GM12878 (cell line): ENCODE data around the gene KLK5. TPM values are rescaled to one million over a fixed set of nuclear protein-coding genes. Genes with fewer than 3 reads are reported as not detected.

Experiments
- ATAC-seq: fragments of 200-7000 bp; cut with Tn5 transposase; 3 replicates; pipeline ENCODE4 v1.9.1; 2020; ENCODE audit warnings: mild to moderate bottlenecking, moderate library complexity
- BruUV-seq: library from RNA; stranded (reverse); fragments of 400-500 nt; replicated peaks from 2 replicates; lab custom pipeline; 2021; lab: Mats Ljungman, UMichigan
- CTCF ChIA-PET: fragments of 300-600 bp; sonication (Branson Sonifier 250); formaldehyde crosslinking; extraction: SDS; loops from one replicate; lab custom pipeline; 2021; ENCODE audit warnings: inconsistent platforms; lab: Yijun Ruan, JAX
- POLR2A ChIA-PET: fragments of 350-600 bp; formaldehyde crosslinking; extraction: SDS; loops from one replicate; lab custom pipeline; 2021; ENCODE audit warnings: inconsistent platforms; lab: Charles Lee
- RAD21 ChIA-PET: fragments of 300-600 bp; sonication (Branson Sonifier 250); formaldehyde crosslinking; loops from one replicate; lab custom pipeline; 2023; ENCODE audit warnings: antibody characterized with exemption; ENCODE audit not compliant: unreplicated experiment; lab: Charles Lee
- SMC1A ChIA-PET: fragments of 300-600 bp; sonication (Branson Sonifier 250); formaldehyde crosslinking; loops from one replicate; lab custom pipeline; 2023; ENCODE audit not compliant: unreplicated experiment, uncharacterized antibody; lab: Charles Lee
- DNase-seq: peaks from one replicate; pipeline ENCODE4 v3.0.0-alpha.2; 2011; ENCODE audit warnings: low read depth, low spot score
- FAIRE-seq: peaks from 3 replicates; lab custom pipeline; 2011; peaks lifted over from hg19 to GRCh38; lab: Jason Lieb, UNC
- H2AFZ ChIP-seq: 2 replicates; pipeline ENCODE4 v1.6.0; 2011; ENCODE audit warnings: low read depth, low read length, control low read depth; ENCODE audit not compliant: control insufficient read depth
- H3K27ac ChIP-seq: 2 replicates; pipeline ENCODE4 v1.5.1; 2011; ENCODE audit warnings: control low read depth; ENCODE audit not compliant: control insufficient read depth, insufficient read depth
- H3K27me3 ChIP-seq, 2 experiments: replicated peaks in 1 of 2; 2 replicates each; pipeline versions ENCODE4 v1.6.0 to v1.6.1; 2011; ENCODE audit warnings: low read length in 1 of 2; ENCODE audit not compliant: control insufficient read depth in 2 of 2, insufficient read depth in 2 of 2
- H3K36me3 ChIP-seq, 2 experiments: 2 replicates each; pipeline ENCODE4 v1.5.1; 2011; ENCODE audit warnings: low read length in 1 of 2; ENCODE audit not compliant: control insufficient read depth in 2 of 2, insufficient read depth in 2 of 2
- H3K4me1 ChIP-seq: 2 replicates; pipeline ENCODE4 v1.6.1; 2011; ENCODE audit warnings: mild to moderate bottlenecking, low read length, moderate library complexity, mixed read lengths; ENCODE audit not compliant: control insufficient read depth, insufficient read depth
- H3K4me2 ChIP-seq: 2 replicates; pipeline ENCODE4 v1.6.0; 2011; ENCODE audit warnings: control low read depth; ENCODE audit not compliant: control insufficient read depth, insufficient read depth
- H3K4me3 ChIP-seq: fragments of 200-600 bp; sonication (generic); 2 replicates; pipeline ENCODE4 v1.5.1; 2016
- H3K79me2 ChIP-seq: 2 replicates; pipeline ENCODE4 v1.6.0; 2011; ENCODE audit warnings: low read length; ENCODE audit not compliant: control insufficient read depth, insufficient read depth
- H3K9ac ChIP-seq: 2 replicates; pipeline ENCODE4 v1.8.0; 2011; ENCODE audit warnings: low read length, control low read depth, mixed read lengths; ENCODE audit not compliant: control insufficient read depth, insufficient read depth
- H3K9me3 ChIP-seq: replicated peaks from 3 replicates; pipeline ENCODE4 v1.5.1; 2011; ENCODE audit warnings: mild to moderate bottlenecking, low read length; ENCODE audit not compliant: control insufficient read depth, insufficient read depth
- H4K20me1 ChIP-seq: 2 replicates; pipeline ENCODE4 v1.6.0; 2011; ENCODE audit not compliant: control insufficient read depth, insufficient read depth
- JUNB ChIP-seq: IDR thresholded peaks from 2 replicates; pipeline ENCODE4 v1.6.1; 2016; ENCODE audit warnings: antibody characterized with exemption, mild to moderate bottlenecking
- NFIC ChIP-seq: IDR thresholded peaks from 2 replicates; pipeline ENCODE4 v1.6.1; 2012; ENCODE audit warnings: low read depth, mild to moderate bottlenecking, inconsistent platforms, low read length, moderate library complexity
- NFXL1 ChIP-seq: fragments of 450-650 bp; IDR thresholded peaks from 2 replicates; pipeline ENCODE4 v1.6.1; 2017; ENCODE audit warnings: antibody characterized with exemption, mild to moderate bottlenecking, borderline replicate concordance
- RAD51 ChIP-seq: fragments of 450-650 bp; IDR thresholded peaks from 2 replicates; pipeline ENCODE4 v1.6.1; 2016; ENCODE audit warnings: moderate library complexity, mild to moderate bottlenecking, inconsistent platforms
- RBBP5 ChIP-seq: fragments of 200-600 bp; sonication (generic); conservative IDR thresholded peaks from 2 replicates; pipeline ENCODE4 v1.6.1; 2016
- SP1 ChIP-seq: IDR thresholded peaks from one replicate; pipeline ENCODE4 v1.6.1; 2011; ENCODE audit warnings: low read depth, low read length
- STAT3 ChIP-seq: IDR thresholded peaks from 2 replicates; pipeline ENCODE4 v1.6.1; 2011; ENCODE audit warnings: low read depth, low read length, improper control_type of control experiment
- TCF3 ChIP-seq: IDR thresholded peaks from 2 replicates; pipeline ENCODE4 v1.6.1; 2012; ENCODE audit warnings: low read depth, mild to moderate bottlenecking, low read length, borderline replicate concordance; ENCODE audit not compliant: insufficient read depth
- WRNIP1 ChIP-seq: IDR thresholded peaks from 2 replicates; pipeline ENCODE4 v1.6.1; 2011; ENCODE audit warnings: low read depth, low read length, improper control_type of control experiment, borderline replicate concordance
- YY1 ChIP-seq: IDR thresholded peaks from 2 replicates; pipeline ENCODE4 v1.6.1; 2011; ENCODE audit warnings: low read depth, mild to moderate bottlenecking, low read length
- ZBED1 ChIP-seq: IDR thresholded peaks from 2 replicates; pipeline ENCODE4 v1.6.1; 2016; ENCODE audit warnings: borderline replicate concordance
- ZNF207 ChIP-seq: fragments of 450-650 bp; IDR thresholded peaks from 2 replicates; pipeline ENCODE4 v1.6.1; 2014; ENCODE audit warnings: antibody characterized with exemption, mild to moderate bottlenecking, borderline replicate concordance
- WGBS: methylation state at CpG from one replicate; pipeline ENCODE4 v1.1.6; 2016; ENCODE audit warnings: low lambda C conversion rate; ENCODE audit not compliant: insufficient replicate concordance, insufficient coverage; ENCODE audit errors: missing lambda C conversion rate; 5-methylcytosine and 5-hydroxymethylcytosine counted together
- in situ Hi-C: fragments of 300-500 bp; cut with MboI; formaldehyde crosslinking; loops from 9 replicates; pipeline ENCODE4 v1.14.3; 2018; ENCODE audit warnings: mixed read lengths
- intact Hi-C: fragments of 100-400 bp; cut with micrococcal nuclease; formaldehyde crosslinking; loops from one replicate; pipeline ENCODE4 v1.14.2; 2022; ENCODE audit not compliant: unreplicated experiment
- polyA plus RNA-seq, 11 experiments: library from polyadenylated mRNA; depleted of rRNA in 4 of 11; unstranded in 6 of 11; stranded (reverse) in 5 of 11; fragments of >200 nt; fragmentation: Nextera tagmentation in 4 of 11; fragmentation: Illumina TruSeq in 1 of 11; extraction: Ambion mirVana in 4 of 11; extraction: Trizol in 1 of 11; gene quantifications; 1 replicate in 1 of 11; 2 replicates in 10 of 11; pipeline versions ENCODE4 v1.2.1 to v1.2.3, GENCODE V29; 2011 to 2016; ENCODE audit warnings: inconsistent platforms in 2 of 11, missing spikeins in 2 of 11, low read depth in 1 of 11
- total RNA-seq, 4 experiments: library from RNA; depleted of rRNA in 3 of 4; stranded (reverse); fragments of >200 nt in 3 of 4; fragmentation: Illumina TruSeq in 1 of 4; extraction: Trizol in 1 of 4; gene quantifications; 2 replicates each; pipeline versions ENCODE4 v1.2.1 to v1.2.3, GENCODE V29; 2013 to 2021
- TF ChIP-seq, protein P1 (sequence below): fragments of 450-650 bp; formaldehyde crosslinking; IDR thresholded peaks from 2 replicates; pipeline ENCODE4 v1.4.0; 2020; ENCODE audit warnings: mild to moderate bottlenecking, moderate library complexity
- TF ChIP-seq, protein P2 (sequence below): IDR thresholded peaks from 2 replicates; pipeline ENCODE4 v1.6.1; 2011; ENCODE audit warnings: low read depth, low read length, improper control_type of control experiment, borderline replicate concordance
- TF ChIP-seq, protein P3 (sequence below): fragments of 450-650 bp; IDR thresholded peaks from 2 replicates; pipeline ENCODE4 v1.6.1; 2018; ENCODE audit warnings: borderline replicate concordance, mild to moderate bottlenecking; ENCODE audit not compliant: partially characterized antibody

Gene KLK5
- total and polyA plus RNA-seq, 10 of the 15 experiments (the other 5 are each of a cell fraction or from before 2014, with no cell fraction given), result 0.16 TPM; not detected in 9

DNA sequence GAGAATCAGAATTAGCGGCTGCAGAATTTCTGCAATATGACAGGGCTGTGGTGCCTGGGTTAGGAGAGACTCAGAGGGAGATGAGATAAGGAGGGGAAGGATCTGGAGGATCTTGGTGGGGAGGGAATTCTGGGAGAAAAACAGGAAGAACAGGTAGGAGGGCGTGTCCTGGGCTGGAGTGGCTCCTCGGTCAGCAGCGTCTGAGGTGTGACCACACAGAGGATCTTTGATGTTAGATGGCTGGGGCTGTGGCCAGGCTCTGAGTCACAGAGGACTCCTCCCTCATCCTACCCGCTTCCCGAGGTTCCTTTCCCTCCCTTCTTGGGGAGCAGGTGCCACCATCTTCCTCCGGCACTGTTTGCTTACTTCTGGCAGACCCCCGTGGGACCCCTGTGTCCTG lies 22.9 kb upstream of the KLK5 start:
- intact Hi-C loops, result no loop called here
- H3K4me3 ChIP-seq, result no peak overlapping the region
- ChIA-PET SMC1A (no interaction called here), RAD21 (no interaction called here), CTCF (no interaction called here), POLR2A (no interaction called here)
- FAIRE-seq, result no peak
- no peaks in the 10 kb centered on the region for H4K20me1 ChIP-seq
- H3K27me3 ChIP-seq, result no peaks in the 10 kb centered on the region; a peak in 1 of 4 replicates
- H3K27ac ChIP-seq, result no peak overlapping the region
- 9% methylated on average over 8 of the region's 8 CpGs for WGBS
- no peak overlapping the region for H3K9ac ChIP-seq
- DNase-seq, result no peak
- ATAC-seq, result no peak
- H3K79me2 ChIP-seq, result no peaks in the 10 kb centered on the region
- TF ChIP-seq STAT3 (no peak), ZBED1 (no peak), WRNIP1 (no peak), RAD51 (no peak), NFIC (no peak), SP1 (no peak), YY1 (no peak), ZNF207 (no peak), NFXL1 (no peak), TCF3 (no peak), RBBP5 (no peak), JUNB (no peak)
- TF ChIP-seq, protein P1, sequence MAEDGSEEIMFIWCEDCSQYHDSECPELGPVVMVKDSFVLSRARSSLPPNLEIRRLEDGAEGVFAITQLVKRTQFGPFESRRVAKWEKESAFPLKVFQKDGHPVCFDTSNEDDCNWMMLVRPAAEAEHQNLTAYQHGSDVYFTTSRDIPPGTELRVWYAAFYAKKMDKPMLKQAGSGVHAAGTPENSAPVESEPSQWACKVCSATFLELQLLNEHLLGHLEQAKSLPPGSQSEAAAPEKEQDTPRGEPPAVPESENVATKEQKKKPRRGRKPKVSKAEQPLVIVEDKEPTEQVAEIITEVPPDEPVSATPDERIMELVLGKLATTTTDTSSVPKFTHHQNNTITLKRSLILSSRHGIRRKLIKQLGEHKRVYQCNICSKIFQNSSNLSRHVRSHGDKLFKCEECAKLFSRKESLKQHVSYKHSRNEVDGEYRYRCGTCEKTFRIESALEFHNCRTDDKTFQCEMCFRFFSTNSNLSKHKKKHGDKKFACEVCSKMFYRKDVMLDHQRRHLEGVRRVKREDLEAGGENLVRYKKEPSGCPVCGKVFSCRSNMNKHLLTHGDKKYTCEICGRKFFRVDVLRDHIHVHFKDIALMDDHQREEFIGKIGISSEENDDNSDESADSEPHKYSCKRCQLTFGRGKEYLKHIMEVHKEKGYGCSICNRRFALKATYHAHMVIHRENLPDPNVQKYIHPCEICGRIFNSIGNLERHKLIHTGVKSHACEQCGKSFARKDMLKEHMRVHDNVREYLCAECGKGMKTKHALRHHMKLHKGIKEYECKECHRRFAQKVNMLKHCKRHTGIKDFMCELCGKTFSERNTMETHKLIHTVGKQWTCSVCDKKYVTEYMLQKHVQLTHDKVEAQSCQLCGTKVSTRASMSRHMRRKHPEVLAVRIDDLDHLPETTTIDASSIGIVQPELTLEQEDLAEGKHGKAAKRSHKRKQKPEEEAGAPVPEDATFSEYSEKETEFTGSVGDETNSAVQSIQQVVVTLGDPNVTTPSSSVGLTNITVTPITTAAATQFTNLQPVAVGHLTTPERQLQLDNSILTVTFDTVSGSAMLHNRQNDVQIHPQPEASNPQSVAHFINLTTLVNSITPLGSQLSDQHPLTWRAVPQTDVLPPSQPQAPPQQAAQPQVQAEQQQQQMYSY, result no peak
- TF ChIP-seq, protein P2, sequence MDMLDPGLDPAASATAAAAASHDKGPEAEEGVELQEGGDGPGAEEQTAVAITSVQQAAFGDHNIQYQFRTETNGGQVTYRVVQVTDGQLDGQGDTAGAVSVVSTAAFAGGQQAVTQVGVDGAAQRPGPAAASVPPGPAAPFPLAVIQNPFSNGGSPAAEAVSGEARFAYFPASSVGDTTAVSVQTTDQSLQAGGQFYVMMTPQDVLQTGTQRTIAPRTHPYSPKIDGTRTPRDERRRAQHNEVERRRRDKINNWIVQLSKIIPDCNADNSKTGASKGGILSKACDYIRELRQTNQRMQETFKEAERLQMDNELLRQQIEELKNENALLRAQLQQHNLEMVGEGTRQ, result no peak
- TF ChIP-seq, protein P3, sequence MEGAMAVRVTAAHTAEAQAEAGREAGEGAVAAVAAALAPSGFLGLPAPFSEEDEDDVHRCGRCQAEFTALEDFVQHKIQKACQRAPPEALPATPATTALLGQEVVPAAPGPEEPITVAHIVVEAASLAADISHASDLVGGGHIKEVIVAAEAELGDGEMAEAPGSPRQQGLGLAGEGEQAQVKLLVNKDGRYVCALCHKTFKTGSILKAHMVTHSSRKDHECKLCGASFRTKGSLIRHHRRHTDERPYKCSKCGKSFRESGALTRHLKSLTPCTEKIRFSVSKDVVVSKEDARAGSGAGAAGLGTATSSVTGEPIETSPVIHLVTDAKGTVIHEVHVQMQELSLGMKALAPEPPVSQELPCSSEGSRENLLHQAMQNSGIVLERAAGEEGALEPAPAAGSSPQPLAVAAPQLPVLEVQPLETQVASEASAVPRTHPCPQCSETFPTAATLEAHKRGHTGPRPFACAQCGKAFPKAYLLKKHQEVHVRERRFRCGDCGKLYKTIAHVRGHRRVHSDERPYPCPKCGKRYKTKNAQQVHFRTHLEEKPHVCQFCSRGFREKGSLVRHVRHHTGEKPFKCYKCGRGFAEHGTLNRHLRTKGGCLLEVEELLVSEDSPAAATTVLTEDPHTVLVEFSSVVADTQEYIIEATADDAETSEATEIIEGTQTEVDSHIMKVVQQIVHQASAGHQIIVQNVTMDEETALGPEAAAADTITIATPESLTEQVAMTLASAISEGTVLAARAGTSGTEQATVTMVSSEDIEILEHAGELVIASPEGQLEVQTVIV, result no peak
- H3K4me1 ChIP-seq, result no peaks in the 10 kb centered on the region
- H2AFZ ChIP-seq, result no peak overlapping the region
- H3K9me3 ChIP-seq, result no peaks in the 10 kb centered on the region
- in situ Hi-C loops, result no loop called here
- BruUV-seq, result no TSS peak
- no peaks in the 10 kb centered on the region for H3K36me3 ChIP-seq
- H3K4me2 ChIP-seq, result no peak overlapping the region
